Measurements from ENCODE around the gene KCNH3.
"Not testable (repeated sequence)": the region's sequence is repeated elsewhere in the genome, so short reads cannot be mapped to it uniquely, and the experiment has no call there.

KCNH3 gene

GRCh38 chr12:49511410-49511809 lies 27.4 kb upstream of the KCNH3 start:
- H3K9me3 Mint-ChIP-seq: no peaks in the 10 kb centered on the region
- H3K27me3 Mint-ChIP-seq: no peaks in the 10 kb centered on the region
- H3K27ac Mint-ChIP-seq: no peak overlapping the region
- no peaks in the 10 kb centered on the region for H3K4me1 Mint-ChIP-seq
- CTCF ChIA-PET: interaction anchor here (0.8 to 12.6 kb wide), 5 partner anchors 13 to 150 kb away, joined by 3 to 309 read pairs (median 3); partner anchors contain the start of gene SPATS2
- no peak overlapping the region for H3K4me3 Mint-ChIP-seq
- DNase-seq: no peak
- H3K36me3 Mint-ChIP-seq: no peaks in the 10 kb centered on the region

- DNase-seq: no peak
- Mint-ChIP-seq H3K9me3 (no peaks in the 10 kb centered on the region), H3K4me3 (no peak overlapping the region), H3K36me3 (no peaks in the 10 kb centered on the region), H3K27ac (no peak overlapping the region), H3K27me3 (no peaks in the 10 kb centered on the region), H3K4me1 (no peaks in the 10 kb centered on the region)
- CTCF ChIA-PET: interaction anchor here (0.7 to 12.6 kb wide), 5 partner anchors 8 to 166 kb away, joined by 3 to 309 read pairs (median 5); partner anchors contain the start of genes DNAJC22 and SPATS2
Measured at GRCh38 chr12:49512546-49512945, 26.3 kb upstream of the KCNH3 start.

- Mint-ChIP-seq H3K27me3 (no peaks in the 10 kb centered on the region), H3K9me3 (no peaks in the 10 kb centered on the region), H3K4me3 (no peak overlapping the region), H3K27ac (no peak overlapping the region), H3K4me1 (no peaks in the 10 kb centered on the region), H3K36me3 (peaks cover under 1% of the 10 kb centered on the region)
- DNase-seq: no peak
- CTCF ChIA-PET: interaction anchor here (0.9 to 12.6 kb wide), 9 partner anchors 10 to 184 kb away, joined by 3 to 309 read pairs (median 5); partner anchors contain the start of gene SPATS2
Measured at GRCh38 chr12:49515266-49515665, 23.6 kb upstream of the KCNH3 start.

GRCh38 chr12:49518914-49519573 lies 19.8 kb upstream of the KCNH3 start:
- peaks cover 2% of the 10 kb centered on the region for H3K36me3 Mint-ChIP-seq
- H3K9me3 Mint-ChIP-seq: no peaks in the 10 kb centered on the region
- H3K4me1 Mint-ChIP-seq: no peaks in the 10 kb centered on the region
- no peaks in the 10 kb centered on the region for H3K27me3 Mint-ChIP-seq
- CTCF ChIA-PET: interaction anchor here (0.6 to 12.6 kb wide), 3 partner anchors 34 to 171 kb away, joined by 3 to 309 read pairs (median 3); partner anchors contain the start of gene SPATS2
- no peak overlapping the region for H3K4me3 Mint-ChIP-seq
- H3K27ac Mint-ChIP-seq: no peak overlapping the region
- no peak for DNase-seq

DNA sequence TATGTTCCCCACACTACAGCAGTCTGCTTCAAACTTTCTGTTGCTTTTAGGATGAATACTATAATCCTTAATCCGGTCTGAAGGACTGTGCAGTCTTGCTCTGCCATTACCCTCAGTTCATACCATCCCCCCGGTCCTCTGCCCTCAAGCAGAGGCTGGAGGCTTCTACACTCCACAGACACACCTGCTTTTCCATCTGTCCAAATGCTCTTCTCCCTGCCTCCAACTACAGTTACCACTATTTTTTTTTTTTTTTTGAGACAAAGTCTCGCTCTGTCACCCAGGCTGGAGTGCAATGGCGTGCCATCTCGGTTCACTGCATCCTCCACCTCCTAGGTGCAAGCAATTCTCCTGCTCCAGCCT lies 19.3 kb upstream of the KCNH3 start:
- Mint-ChIP-seq H3K4me1 (no peaks in the 10 kb centered on the region), H3K27ac (no peak overlapping the region), H3K9me3 (no peaks in the 10 kb centered on the region), H3K36me3 (peaks cover 2% of the 10 kb centered on the region), H3K27me3 (no peaks in the 10 kb centered on the region), H3K4me3 (no peak overlapping the region)
- DNase-seq: no peak
- CTCF ChIA-PET: interaction anchor here (0.6 to 12.6 kb wide), 3 partner anchors 34 to 171 kb away, joined by 3 to 309 read pairs (median 3); partner anchors contain the start of gene SPATS2

DNA sequence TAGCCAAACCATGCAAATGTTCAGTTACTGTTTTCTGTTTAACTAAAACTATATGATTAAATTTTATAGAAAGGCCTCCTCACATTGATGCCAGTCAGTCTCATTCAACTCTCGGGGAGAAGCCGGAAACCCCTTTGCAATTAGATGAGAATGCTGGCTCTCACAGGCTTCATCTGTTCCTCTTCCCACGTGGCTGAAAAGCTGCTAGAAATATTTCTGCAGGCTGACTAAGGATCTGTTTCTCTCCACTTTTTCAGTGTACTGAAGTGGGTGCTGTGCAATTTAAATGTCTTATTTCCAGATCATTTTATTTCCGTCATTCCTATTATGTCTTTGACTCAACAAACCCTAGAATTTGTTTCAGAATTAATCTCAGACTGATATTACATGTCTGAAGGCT lies 17.4 kb upstream of the KCNH3 start:
- Mint-ChIP-seq H3K9me3 (no peaks in the 10 kb centered on the region), H3K4me3 (no peak overlapping the region), H3K36me3 (peaks cover 8% of the 10 kb centered on the region), H3K27me3 (no peaks in the 10 kb centered on the region), H3K4me1 (no peaks in the 10 kb centered on the region), H3K27ac (no peak overlapping the region)
- DNase-seq: no peak
- CTCF ChIA-PET: no interaction called here

- DNase-seq: no peak
Measured at GRCh38 chr12:49524660-49525324, 14.0 kb upstream of the KCNH3 start.

GRCh38 chr12:49525942-49526341 lies 12.9 kb upstream of the KCNH3 start:
- DNase-seq: no peak
- Mint-ChIP-seq H3K9me3 (no peaks in the 10 kb centered on the region), H3K4me3 (no peak overlapping the region), H3K36me3 (peaks cover 6% of the 10 kb centered on the region), H3K4me1 (no peaks in the 10 kb centered on the region), H3K27me3 (peaks cover 5% of the 10 kb centered on the region), H3K27ac (no peak overlapping the region)
- CTCF ChIA-PET: interaction anchor here (1.3 to 5.4 kb wide), 3 partner anchors 12 to 167 kb away, joined by 4 to 24 read pairs (median 10); no protein-coding TSS in a partner anchor

More at GRCh38 chr12:49524660-49525324, 14.0 kb upstream of the KCNH3 start:
- no peaks in the 10 kb centered on the region for H3K4me1 Mint-ChIP-seq
- H3K27ac Mint-ChIP-seq: no peak overlapping the region
- no peaks in the 10 kb centered on the region for H3K9me3 Mint-ChIP-seq
- CTCF ChIA-PET: interaction anchor here (0.9 to 5.4 kb wide), 5 partner anchors 11 to 166 kb away, joined by 3 to 24 read pairs (median 3); no protein-coding TSS in a partner anchor
- H3K36me3 Mint-ChIP-seq: peaks cover 8% of the 10 kb centered on the region
- H3K27me3 Mint-ChIP-seq: peaks cover 5% of the 10 kb centered on the region
- no peak overlapping the region for H3K4me3 Mint-ChIP-seq

- Mint-ChIP-seq H3K4me3 (no peak overlapping the region), H3K9me3 (no peaks in the 10 kb centered on the region), H3K27ac (no peak overlapping the region), H3K4me1 (no peaks in the 10 kb centered on the region), H3K36me3 (peaks cover 6% of the 10 kb centered on the region), H3K27me3 (peaks cover 5% of the 10 kb centered on the region)
- DNase-seq: no peak
- CTCF ChIA-PET: interaction anchor here (0.8 to 5.4 kb wide), 4 partner anchors 11 to 232 kb away, joined by 3 to 24 read pairs (median 7); partner anchors contain the start of gene KCNH3
Measured at GRCh38 chr12:49527361-49528130, 11.3 kb upstream of the KCNH3 start.

GRCh38 chr12:49529414-49529813 lies 9.4 kb upstream of the KCNH3 start:
- CTCF ChIA-PET: interaction anchor here (1.1 kb wide), 1 partner anchor 14 kb away, joined by 4 read pairs; no protein-coding TSS in a partner anchor

GRCh38 chr12:49531745-49532144 lies 7.1 kb upstream of the KCNH3 start:
- no peak overlapping the region for H3K27ac Mint-ChIP-seq
- no peak for DNase-seq
- H3K36me3 Mint-ChIP-seq: no peaks in the 10 kb centered on the region
- no peaks in the 10 kb centered on the region for H3K9me3 Mint-ChIP-seq
- no peak overlapping the region for H3K4me3 Mint-ChIP-seq
- H3K4me1 Mint-ChIP-seq: no peaks in the 10 kb centered on the region
- CTCF ChIA-PET: interaction anchor here (0.6 to 2.4 kb wide), 4 partner anchors 18 to 190 kb away, joined by 3 to 8 read pairs (median 4); no protein-coding TSS in a partner anchor
- peaks cover 46% of the 10 kb centered on the region for H3K27me3 Mint-ChIP-seq

More at GRCh38 chr12:49529414-49529813, 9.4 kb upstream of the KCNH3 start:
- H3K4me3 Mint-ChIP-seq: no peak overlapping the region
- H3K4me1 Mint-ChIP-seq: no peaks in the 10 kb centered on the region
- H3K27me3 Mint-ChIP-seq: peaks cover 23% of the 10 kb centered on the region
- H3K9me3 Mint-ChIP-seq: no peaks in the 10 kb centered on the region
- H3K27ac Mint-ChIP-seq: no peak overlapping the region
- H3K36me3 Mint-ChIP-seq: peaks cover 6% of the 10 kb centered on the region
- no peak for DNase-seq

GRCh38 chr12:49533331-49533730 lies 5.5 kb upstream of the KCNH3 start:
- Mint-ChIP-seq H3K36me3 (no peaks in the 10 kb centered on the region), H3K27ac (no peak overlapping the region), H3K27me3 (peaks cover 57% of the 10 kb centered on the region), H3K4me3 (no peak overlapping the region), H3K4me1 (peaks cover 8% of the 10 kb centered on the region), H3K9me3 (no peaks in the 10 kb centered on the region)
- CTCF ChIA-PET: interaction anchor here (2.1 to 2.4 kb wide), 2 partner anchors 47 to 175 kb away, joined by 5 to 8 read pairs; no protein-coding TSS in a partner anchor
- no peak for DNase-seq

- CTCF ChIA-PET: interaction anchor here (1.8 kb wide), 1 partner anchor 17 kb away, joined by 4 read pairs; no protein-coding TSS in a partner anchor
- H3K4me1 Mint-ChIP-seq, H3K27ac Mint-ChIP-seq, H3K36me3 Mint-ChIP-seq, DNase-seq, H3K4me3 Mint-ChIP-seq, H3K9me3 Mint-ChIP-seq: not testable (repeated sequence)
- peaks cover 64% of the 10 kb centered on the region for H3K27me3 Mint-ChIP-seq
Measured at GRCh38 chr12:49534122-49534521, 4.7 kb upstream of the KCNH3 start.

Measured in activated naive CD4-positive, alpha-beta T cell treated with anti-CD3 and anti-CD28 coated beads, Interleukin-2, amount 10 ng/mL, durations not matched to agents 7 days and 5 days (primary cell).